ENCODE data around the gene HGFAC. TPM values are rescaled to one million over a fixed set of nuclear protein-coding genes. Genes with fewer than 3 reads are reported as not detected.

Gene HGFAC
- total RNA-seq, 1 donor from 2014 or later: 177 TPM

- no peak for DNase-seq (ENCODE audit: low spot score)
- no peak for ATAC-seq
These were observed 18.4 kb upstream of the HGFAC start for GRCh38 chr4:3423406-3423805.

GRCh38 chr4:3423952-3424351, 17.8 kb upstream of the HGFAC start:
- no peak for DNase-seq (ENCODE audit: low spot score)
- no peak for ATAC-seq

DNA sequence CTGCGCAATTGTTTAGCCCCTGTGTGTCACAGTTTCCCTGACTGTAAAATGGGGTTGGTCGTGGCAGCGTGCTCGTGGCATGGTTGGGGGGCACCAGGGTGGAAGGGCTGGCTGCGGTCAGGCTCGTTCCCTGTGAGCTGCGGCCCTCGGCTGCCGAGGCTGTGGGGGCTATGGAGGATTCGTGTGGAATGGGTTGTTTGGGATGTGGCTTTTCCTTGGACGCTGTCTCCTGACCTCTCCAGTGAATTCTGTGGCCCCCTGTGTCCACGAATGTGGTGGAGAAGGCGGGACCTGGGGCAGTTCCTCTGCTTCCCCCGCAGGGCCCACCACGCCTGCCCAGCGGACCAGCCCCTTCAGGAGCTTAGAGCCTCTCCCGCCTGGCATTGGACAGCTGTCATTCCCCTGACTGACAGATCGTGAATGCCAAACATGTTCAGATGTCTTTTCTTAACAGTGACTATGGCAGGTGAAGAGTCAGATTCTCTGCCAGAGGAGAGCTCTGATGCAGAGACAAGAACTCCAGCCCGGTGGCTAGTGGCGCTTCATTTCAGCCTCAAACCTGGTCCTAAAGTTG, 17.2 kb upstream of the HGFAC start:
- DNase-seq (ENCODE audit: low spot score): no peak
- ATAC-seq: no peak

DNA sequence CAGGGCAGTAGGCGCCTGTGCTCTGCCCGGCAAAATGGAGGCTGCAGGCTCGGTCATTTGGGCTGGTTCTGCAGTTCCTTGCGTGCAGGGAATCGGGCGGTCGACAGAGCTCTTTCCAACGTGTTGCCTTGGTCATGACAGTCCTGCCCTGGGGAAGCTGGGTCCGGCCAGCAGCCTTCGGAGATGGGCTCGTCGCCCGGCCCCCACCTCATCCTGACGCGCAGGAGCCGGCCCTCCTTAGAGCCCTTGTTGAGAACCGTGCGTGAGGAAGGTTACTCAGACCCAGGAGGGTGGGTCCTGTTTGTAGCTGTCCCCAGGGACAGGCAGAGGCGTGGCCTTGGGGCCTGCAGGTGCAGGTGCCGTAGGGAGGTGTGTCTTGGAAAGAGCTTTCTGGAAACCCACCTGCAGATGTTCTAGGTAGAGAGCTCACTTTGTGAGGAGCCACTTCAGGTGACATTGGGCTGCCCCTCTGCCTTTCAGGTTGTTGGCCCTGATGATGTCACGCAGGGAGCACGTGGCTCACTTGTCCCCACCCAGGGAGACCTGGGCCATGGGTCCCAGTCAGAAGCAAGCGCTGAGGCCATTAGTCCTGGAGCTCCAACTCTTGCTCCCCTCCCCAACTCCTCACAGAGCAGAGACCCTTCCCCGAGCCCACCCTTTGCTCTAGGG, 15.2 kb upstream of the HGFAC start:
- peak; percentile 61 for DNase-seq (ENCODE audit: low spot score)
- peak; percentile 58 for ATAC-seq

- DNase-seq (ENCODE audit: low spot score) (peak; percentile 86), ATAC-seq (peak; percentile 89)
These were observed 14.7 kb upstream of the HGFAC start for GRCh38 chr4:3427134-3427476.

DNA sequence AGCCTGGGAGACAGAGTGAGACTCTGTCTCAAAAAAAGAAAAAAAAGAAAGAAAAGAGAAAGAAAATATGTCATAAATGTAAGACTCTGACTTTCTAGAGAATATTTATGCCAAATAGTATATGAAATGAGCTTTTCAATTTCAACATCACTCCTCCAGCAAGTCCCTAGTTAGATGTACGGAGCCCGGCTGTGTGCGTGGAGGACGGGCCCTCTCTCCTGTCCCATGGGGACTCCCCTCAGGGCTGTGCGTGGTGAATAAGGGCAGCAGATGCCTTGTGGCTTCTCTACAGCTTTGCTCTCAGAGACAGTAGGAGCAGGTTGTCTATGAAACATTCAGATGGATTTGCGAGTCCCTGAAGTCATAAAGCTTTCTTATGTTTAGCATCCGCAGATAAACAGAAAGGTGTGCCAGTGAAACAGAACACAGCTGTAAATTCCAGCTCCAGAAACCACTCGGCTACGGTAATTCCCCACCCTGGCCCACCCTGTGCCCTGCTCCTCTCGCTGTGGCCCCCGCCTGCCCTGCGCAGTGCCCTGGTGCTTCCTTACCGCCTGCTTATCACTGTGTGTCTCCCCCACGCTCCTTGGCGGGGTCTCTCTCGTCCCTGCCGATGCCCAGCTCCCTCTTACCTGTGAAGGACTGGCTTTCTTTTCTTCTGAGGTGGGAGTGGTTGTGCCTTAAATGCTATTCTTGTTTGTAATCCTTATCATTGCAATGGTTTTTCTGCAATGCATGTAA, 13.9 kb upstream of the HGFAC start:
- ATAC-seq: no peak
- DNase-seq (ENCODE audit: low spot score): no peak

DNA sequence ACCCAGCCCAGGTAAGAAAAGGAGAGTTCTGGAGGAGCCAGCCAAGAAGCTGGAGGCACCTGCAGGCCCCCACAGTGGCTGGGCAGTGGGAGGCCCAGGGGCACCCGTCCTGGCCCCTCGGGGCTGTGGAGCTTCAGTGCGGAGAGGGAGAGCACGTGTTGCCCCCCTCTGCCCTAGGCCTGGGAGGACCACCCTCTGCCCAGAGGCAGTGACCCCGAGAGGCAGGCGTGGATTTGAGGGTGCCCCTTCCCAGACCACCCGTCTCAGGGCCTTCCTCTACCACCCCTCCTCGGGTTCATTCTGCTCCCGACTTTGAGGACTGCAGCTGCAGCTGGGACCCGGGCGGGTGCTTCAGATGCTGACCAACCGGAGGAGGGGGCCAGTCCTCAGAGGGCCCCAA, 12.1 kb upstream of the HGFAC start:
- no peak for ATAC-seq
- DNase-seq (ENCODE audit: low spot score): no peak

DNA sequence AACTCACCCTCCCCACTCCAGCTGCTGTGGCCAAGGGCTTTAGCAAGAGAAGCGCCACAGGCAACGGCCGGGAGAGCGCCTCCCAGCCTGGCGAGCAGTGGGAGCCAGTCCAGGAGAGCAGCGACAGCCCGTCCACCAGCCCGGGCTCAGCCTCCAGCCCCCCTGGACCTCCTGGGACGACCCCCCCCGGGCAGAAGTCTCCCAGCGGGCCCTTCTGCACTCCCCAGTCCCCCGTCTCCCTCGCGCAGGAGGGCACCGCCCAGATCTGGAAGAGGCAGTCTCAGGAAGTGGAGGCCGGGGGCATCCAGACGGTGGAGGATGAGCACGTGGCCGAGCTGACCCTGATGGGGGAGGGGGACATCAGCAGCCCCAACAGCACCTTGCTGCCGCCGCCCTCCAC, 11.2 kb upstream of the HGFAC start:
- ATAC-seq (no peak), DNase-seq (ENCODE audit: low spot score) (no peak)

- DNase-seq (ENCODE audit: low spot score): no peak
- ATAC-seq: no peak
These were observed 10.2 kb upstream of the HGFAC start for GRCh38 chr4:3431446-3431993.

GRCh38 chr4:3432381-3432790, 9.4 kb upstream of the HGFAC start:
- DNase-seq (ENCODE audit: low spot score) (no peak), ATAC-seq (no peak)

- DNase-seq (ENCODE audit: low spot score) (no peak), ATAC-seq (no peak)
These were observed 8.5 kb upstream of the HGFAC start for GRCh38 chr4:3433138-3433869.

DNA sequence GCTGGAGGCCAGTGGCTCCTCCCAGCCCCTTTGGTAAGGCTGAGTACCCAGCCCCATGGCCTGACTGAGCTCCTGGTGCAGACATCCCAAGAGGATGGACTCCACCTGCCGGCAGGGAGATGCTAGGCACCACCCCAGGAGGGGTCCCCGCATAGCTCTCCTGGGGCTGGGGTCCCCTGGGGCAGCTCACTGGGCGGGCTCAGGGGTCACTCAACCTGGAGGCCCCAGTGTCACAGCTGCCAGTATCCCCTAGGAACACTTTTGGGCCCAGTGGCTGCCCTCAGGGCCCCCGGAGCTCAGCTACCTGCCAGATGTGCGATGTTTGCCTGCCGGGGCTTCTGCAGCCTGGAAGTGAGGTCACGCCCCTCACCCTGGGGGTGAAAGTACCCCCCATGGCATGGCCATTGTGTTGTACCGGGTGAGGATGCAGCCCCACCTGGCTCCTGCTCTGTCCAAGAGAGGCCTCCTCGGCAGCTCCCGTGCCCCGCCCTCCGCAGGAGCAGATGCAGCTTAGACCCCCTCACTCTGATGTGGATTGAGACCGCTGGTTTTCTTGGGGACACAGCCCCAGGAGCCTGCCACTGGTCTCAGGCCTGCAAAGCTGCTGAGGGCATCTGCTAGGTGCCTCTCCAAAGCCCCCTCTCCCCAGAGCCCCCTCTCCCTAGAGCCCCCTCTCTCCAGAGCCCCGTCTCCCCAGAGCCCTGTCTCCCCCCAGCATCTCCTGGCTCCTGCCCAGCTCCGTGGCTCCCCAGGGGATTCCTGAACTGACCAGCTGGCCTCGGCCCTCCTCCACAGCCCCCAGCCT, 6.7 kb upstream of the HGFAC start:
- DNase-seq (ENCODE audit: low spot score): no peak

GRCh38 chr4:3435686-3435956, 6.1 kb upstream of the HGFAC start:
- ATAC-seq: no peak

More for the DNA sequence above, 6.7 kb upstream of the HGFAC start:
- ATAC-seq: no peak

GRCh38 chr4:3436048-3436797, 5.5 kb upstream of the HGFAC start:
- ATAC-seq (no peak), DNase-seq (ENCODE audit: low spot score) (no peak)

More at GRCh38 chr4:3435686-3435956, 6.1 kb upstream of the HGFAC start:
- DNase-seq (ENCODE audit: low spot score): no peak

GRCh38 chr4:3436798-3437581, 4.8 kb upstream of the HGFAC start:
- ATAC-seq: peak; percentile 27
- no peak for DNase-seq (ENCODE audit: low spot score)

DNA sequence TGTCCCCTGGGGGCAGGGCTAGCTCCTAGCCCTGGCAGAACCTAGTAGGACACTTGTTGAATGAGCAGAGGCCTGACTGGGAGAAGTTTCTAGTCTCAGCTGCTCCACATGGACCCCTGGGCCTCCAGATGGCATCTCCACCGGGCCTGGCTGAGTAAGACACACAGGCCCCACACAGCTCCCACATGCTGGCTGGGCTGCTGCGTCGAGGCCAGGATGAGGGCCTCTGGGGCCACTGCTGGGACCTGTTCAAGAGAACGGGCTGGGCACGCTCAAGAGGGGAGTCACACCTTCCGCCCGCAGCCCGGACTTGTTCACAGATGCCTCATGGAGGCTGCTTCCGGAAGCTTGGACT, 4.2 kb upstream of the HGFAC start:
- DNase-seq (ENCODE audit: low spot score) (no peak), ATAC-seq (no peak)

GRCh38 chr4:3437998-3438846, 3.5 kb upstream of the HGFAC start:
- DNase-seq (ENCODE audit: low spot score): no peak
- ATAC-seq: no peak

- no peak for ATAC-seq
- no peak for DNase-seq (ENCODE audit: low spot score)
These were observed 3.0 kb upstream of the HGFAC start for GRCh38 chr4:3438847-3439180.

- ATAC-seq (no peak), DNase-seq (ENCODE audit: low spot score) (no peak)
These were observed 2.4 kb upstream of the HGFAC start for GRCh38 chr4:3439391-3439790.

Measured in left lobe of liver (tissue), 2 donors.